ENCODE data around the gene SLC38A4. TPM values are rescaled to one million over a fixed set of nuclear protein-coding genes. Genes with fewer than 3 reads are reported as not detected.
"Not testable (repeated sequence)": the region's sequence is repeated elsewhere in the genome, so short reads cannot be mapped to it uniquely, and the experiment has no call there.

Gene SLC38A4
- total RNA-seq, 3 donors from 2014 or later, result 0.15 to 0.33 TPM; not detected in 1

- H3K4me3 ChIP-seq, result no peak overlapping the region
- intact Hi-C loops (cut with DNase I; ENCODE audit: low total_unique reads), result no loop called here
- no peaks in the 10 kb centered on the region for H3K36me3 ChIP-seq
- H3K4me1 ChIP-seq, result no peaks in the 10 kb centered on the region
- DNase-seq (ENCODE audit: low spot score in 2 of 2), result no peak
- H3K9me3 ChIP-seq, result peaks cover 16 to 26% of the 10 kb centered on the region in 2 donors
- no peak overlapping the region for H3K27ac ChIP-seq
- TF ChIP-seq, protein P1, sequence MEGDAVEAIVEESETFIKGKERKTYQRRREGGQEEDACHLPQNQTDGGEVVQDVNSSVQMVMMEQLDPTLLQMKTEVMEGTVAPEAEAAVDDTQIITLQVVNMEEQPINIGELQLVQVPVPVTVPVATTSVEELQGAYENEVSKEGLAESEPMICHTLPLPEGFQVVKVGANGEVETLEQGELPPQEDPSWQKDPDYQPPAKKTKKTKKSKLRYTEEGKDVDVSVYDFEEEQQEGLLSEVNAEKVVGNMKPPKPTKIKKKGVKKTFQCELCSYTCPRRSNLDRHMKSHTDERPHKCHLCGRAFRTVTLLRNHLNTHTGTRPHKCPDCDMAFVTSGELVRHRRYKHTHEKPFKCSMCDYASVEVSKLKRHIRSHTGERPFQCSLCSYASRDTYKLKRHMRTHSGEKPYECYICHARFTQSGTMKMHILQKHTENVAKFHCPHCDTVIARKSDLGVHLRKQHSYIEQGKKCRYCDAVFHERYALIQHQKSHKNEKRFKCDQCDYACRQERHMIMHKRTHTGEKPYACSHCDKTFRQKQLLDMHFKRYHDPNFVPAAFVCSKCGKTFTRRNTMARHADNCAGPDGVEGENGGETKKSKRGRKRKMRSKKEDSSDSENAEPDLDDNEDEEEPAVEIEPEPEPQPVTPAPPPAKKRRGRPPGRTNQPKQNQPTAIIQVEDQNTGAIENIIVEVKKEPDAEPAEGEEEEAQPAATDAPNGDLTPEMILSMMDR (IDR thresholded peaks at IDR 0.05), result no peak
- TF ChIP-seq POLR2A (IDR thresholded peaks at IDR 0.05), result no peak
- H3K27me3 ChIP-seq, result no peaks in the 10 kb centered on the region
These were observed 32.6 kb upstream of the SLC38A4 start for GRCh38 chr12:46858368-46858767.

- no peak overlapping the region for H3K4me3 ChIP-seq
- H3K9me3 ChIP-seq, result peaks cover 16 to 26% of the 10 kb centered on the region in 2 donors
- no peaks in the 10 kb centered on the region for H3K4me1 ChIP-seq
- no peak for DNase-seq (ENCODE audit: low spot score in 2 of 2)
- intact Hi-C loops (cut with DNase I; ENCODE audit: low total_unique reads), result loop anchor here (2.0 kb wide), 1 partner anchor 49 kb away; no protein-coding TSS in a partner anchor
- H3K27me3 ChIP-seq, result no peaks in the 10 kb centered on the region
- no peak overlapping the region for H3K27ac ChIP-seq
- H3K36me3 ChIP-seq, result no peaks in the 10 kb centered on the region
- TF ChIP-seq, protein P1 (IDR thresholded peaks at IDR 0.05), result no peak
- TF ChIP-seq POLR2A (IDR thresholded peaks at IDR 0.05) (no peak), POLR2AphosphoS5 (IDR thresholded peaks at IDR 0.05) (no peak)
These were observed 31.7 kb upstream of the SLC38A4 start for GRCh38 chr12:46857486-46857885.

GRCh38 chr12:46855760-46856159, 30.0 kb upstream of the SLC38A4 start:
- Histone ChIP-seq H3K4me1 (no peaks in the 10 kb centered on the region), H3K9me3 (peaks cover 16 to 26% of the 10 kb centered on the region in 2 donors), H3K36me3 (no peaks in the 10 kb centered on the region), H3K27ac (no peak overlapping the region), H3K27me3 (no peaks in the 10 kb centered on the region), H3K4me3 (no peak overlapping the region)
- DNase-seq (ENCODE audit: low spot score in 2 of 2), result no peak
- TF ChIP-seq, protein P1 (IDR thresholded peaks at IDR 0.05), result no peak
- no peak for TF ChIP-seq POLR2A (IDR thresholded peaks at IDR 0.05)
- no peak for TF ChIP-seq POLR2AphosphoS5 (IDR thresholded peaks at IDR 0.05)
- intact Hi-C loops (cut with DNase I; ENCODE audit: low total_unique reads), result loop anchor here (2.0 kb wide), 1 partner anchor 47 kb away; no protein-coding TSS in a partner anchor

DNA sequence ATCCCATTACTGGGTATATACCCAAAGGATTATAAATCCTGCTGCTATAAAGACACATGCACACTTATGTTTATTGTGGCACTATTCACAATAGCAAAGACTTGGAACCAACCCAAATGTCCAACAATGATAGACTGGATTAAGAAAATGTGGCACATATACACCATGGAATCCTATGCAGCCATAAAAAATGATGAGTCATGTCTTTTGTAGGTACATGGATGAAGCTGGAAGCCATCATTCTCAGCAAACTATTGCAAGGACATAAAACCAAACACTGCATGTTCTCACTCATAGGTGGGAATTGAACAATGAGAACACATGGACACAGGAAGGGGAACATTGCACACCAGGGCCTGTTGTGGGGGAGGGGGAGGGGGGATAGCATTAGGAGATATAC, 28.4 kb upstream of the SLC38A4 start:
- intact Hi-C loops (cut with DNase I; ENCODE audit: low total_unique reads); H3K4me1 ChIP-seq; H3K36me3 ChIP-seq; H3K27me3 ChIP-seq; H3K27ac ChIP-seq; DNase-seq (ENCODE audit: low spot score in 2 of 2); H3K4me3 ChIP-seq: not testable (repeated sequence)
- peaks cover 11 to 26% of the 10 kb centered on the region in 2 donors for H3K9me3 ChIP-seq

- intact Hi-C loops (cut with DNase I; ENCODE audit: low total_unique reads); H3K27ac ChIP-seq; H3K4me3 ChIP-seq; H3K27me3 ChIP-seq; DNase-seq (ENCODE audit: low spot score in 2 of 2); H3K36me3 ChIP-seq; H3K9me3 ChIP-seq; H3K4me1 ChIP-seq: not testable (repeated sequence)
These were observed 23.0 kb upstream of the SLC38A4 start for GRCh38 chr12:46848792-46849191.

GRCh38 chr12:46847001-46847400, 21.2 kb upstream of the SLC38A4 start:
- intact Hi-C loops (cut with DNase I; ENCODE audit: low total_unique reads), result no loop called here
- Histone ChIP-seq H3K4me1 (no peaks in the 10 kb centered on the region), H3K9me3 (no peaks in the 10 kb centered on the region), H3K4me3 (no peak overlapping the region), H3K27me3 (no peaks in the 10 kb centered on the region), H3K27ac (no peak overlapping the region), H3K36me3 (no peaks in the 10 kb centered on the region)
- no peak for TF ChIP-seq POLR2A (IDR thresholded peaks at IDR 0.05)
- TF ChIP-seq, protein P1 (IDR thresholded peaks at IDR 0.05), result no peak
- TF ChIP-seq POLR2AphosphoS5 (IDR thresholded peaks at IDR 0.05), result no peak
- DNase-seq (ENCODE audit: low spot score in 2 of 2), result no peak

Measured in breast epithelium (tissue), 4 donors.